Esophagus muscularis mucosa (tissue), 4 donors: ENCODE results near the gene BCAS3. TPM values are rescaled to one million over a fixed set of nuclear protein-coding genes. Genes with fewer than 3 reads are reported as not detected.

Experiments used
- DNase-seq: peaks from one replicate; pipeline ENCODE4 v3.0.0-alpha.2; 2017; ENCODE audit errors: extremely low spot score
- H3K27ac ChIP-seq, 4 donors: fragments of 200-600 bp; sonication (generic); replicated peaks in 1 of 4; 1 replicate in 3 of 4; 2 replicates in 1 of 4; pipeline ENCODE4 v1.5.1; 2016 to 2019; ENCODE audit warnings: mild to moderate bottlenecking in 1 of 4
- H3K27me3 ChIP-seq, 4 donors: fragments of 200-600 bp; sonication (generic); one replicate each; pipeline versions ENCODE4 v1.5.1 to v1.6.0; 2016 to 2019
- H3K36me3 ChIP-seq, 4 donors: fragments of 200-600 bp; sonication (generic); one replicate each; pipeline ENCODE4 v1.5.1; 2016 to 2019
- H3K4me1 ChIP-seq, 4 donors: fragments of 200-600 bp; sonication (generic); one replicate each; pipeline ENCODE4 v1.5.1; 2016 to 2019
- H3K4me3 ChIP-seq, 4 donors: fragments of 200-600 bp; sonication (generic); 1 replicate in 2 of 4; 2 replicates in 2 of 4; pipeline ENCODE4 v1.5.1; 2016 to 2019; ENCODE audit warnings: mild to moderate bottlenecking in 4 of 4, moderate library complexity in 1 of 4
- H3K9me3 ChIP-seq, 4 donors: fragments of 200-600 bp; sonication (generic); 1 replicate in 3 of 4; 2 replicates in 1 of 4; pipeline ENCODE4 v1.5.1; 2016 to 2019
- CTCF ChIP-seq, 3 experiments: fragments of 200-600 bp in 2 of 3; fragments of 450-650 bp in 1 of 3; sonication (generic) in 2 of 3; IDR thresholded peaks; one replicate each; pipeline ENCODE4 v1.5.1; 2017 to 2019; ENCODE audit warnings: antibody characterized with exemption in 3 of 3, mild to moderate bottlenecking in 2 of 3, moderate library complexity in 1 of 3
- EP300 ChIP-seq: sonication (generic); formaldehyde crosslinking; IDR thresholded peaks from one replicate; pipeline ENCODE4 v1.6.1; 2017; ENCODE audit warnings: antibody characterized with exemption
- POLR2A ChIP-seq: fragments of 450-650 bp; IDR thresholded peaks from one replicate; pipeline ENCODE4 v1.6.1; 2017; ENCODE audit warnings: antibody characterized with exemption, moderate library complexity, mild to moderate bottlenecking, low read depth
- POLR2AphosphoS5 ChIP-seq, 2 donors: sonication (generic); formaldehyde crosslinking; IDR thresholded peaks; one replicate each; pipeline ENCODE4 v1.6.1; 2017; ENCODE audit warnings: antibody characterized with exemption in 2 of 2
- WGBS: methylation state at CpG from one replicate; pipeline ENCODE4 v1.1.5; 2018; 5-methylcytosine and 5-hydroxymethylcytosine counted together
- intact Hi-C: fragments of 100-400 bp; cut with DNase I; formaldehyde crosslinking; loops from one replicate; pipeline ENCODE4 v1.15.1; 2023
- total RNA-seq, 4 donors: library from RNA; depleted of rRNA; stranded (reverse); fragments of >200 nt; gene quantifications; one replicate each; pipeline versions ENCODE4 v1.1.0 to v1.2.1, GENCODE V29; 2016

Gene BCAS3
- total RNA-seq, 4 donors from 2014 or later, result 17.4 to 25.7 (median 19.5) TPM

DNA sequence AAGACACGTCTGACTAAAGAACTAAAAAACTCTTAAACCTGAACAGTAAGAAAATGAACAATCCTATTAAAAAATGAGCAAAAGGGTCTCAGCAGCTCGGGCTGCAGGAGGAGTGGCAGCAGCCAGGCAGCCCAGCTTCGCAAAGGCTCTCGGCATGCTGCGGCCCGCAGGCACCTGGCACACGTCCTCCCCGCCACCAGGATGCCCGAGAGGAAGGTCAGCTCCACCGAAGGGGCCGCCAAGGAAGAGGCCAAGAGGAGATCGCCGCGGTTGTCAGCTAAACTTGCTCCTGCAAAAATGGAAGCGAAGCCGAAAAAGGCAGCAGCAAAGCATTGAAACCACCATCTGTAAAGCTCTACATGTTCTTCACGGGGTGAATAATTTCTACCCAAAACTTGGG, 173.5 kb downstream of the BCAS3 start:
- H3K27me3 ChIP-seq, result no peaks in the 10 kb centered on the region
- no peaks in the 10 kb centered on the region for H3K36me3 ChIP-seq
- H3K9me3 ChIP-seq, result no peaks in the 10 kb centered on the region
- no peak overlapping the region for H3K27ac ChIP-seq
- H3K4me1 ChIP-seq, result no peaks in the 10 kb centered on the region
- DNase-seq, result no peak
- 79% methylated on average over 17 of the region's 17 CpGs for whole genome bisulfite sequencing
- intact Hi-C loops, result no loop called here
- TF ChIP-seq POLR2AphosphoS5 (IDR thresholded peaks at IDR 0.05) (no peak), CTCF (IDR thresholded peaks at IDR 0.05) (no peak), POLR2A (no peak), EP300 (no peak)
- H3K4me3 ChIP-seq, result no peak overlapping the region

- no peak for DNase-seq
- Histone ChIP-seq H3K4me1 (peaks cover 0 to 8% (median 0%) of the 10 kb centered on the region in 4 donors), H3K4me3 (no peak overlapping the region), H3K36me3 (no peaks in the 10 kb centered on the region), H3K9me3 (no peaks in the 10 kb centered on the region), H3K27ac (no peak overlapping the region), H3K27me3 (no peaks in the 10 kb centered on the region)
- 77% methylated on average over 6 of the region's 6 CpGs for WGBS
- TF ChIP-seq POLR2AphosphoS5 (IDR thresholded peaks at IDR 0.05), result no peak
- TF ChIP-seq CTCF (IDR thresholded peaks at IDR 0.05), result no peak
- no peak for TF ChIP-seq EP300
- no peak for TF ChIP-seq POLR2A
- intact Hi-C loops, result no loop called here
These were observed 180.0 kb downstream of the BCAS3 start for GRCh38 chr17:60857556-60858080.

- Histone ChIP-seq H3K4me3 (no peak overlapping the region), H3K27me3 (no peaks in the 10 kb centered on the region), H3K9me3 (no peaks in the 10 kb centered on the region), H3K36me3 (no peaks in the 10 kb centered on the region), H3K4me1 (peaks cover 0 to 2% (median 0%) of the 10 kb centered on the region in 4 donors), H3K27ac (no peak overlapping the region)
- no peak for DNase-seq
- intact Hi-C loops, result no loop called here
- TF ChIP-seq POLR2AphosphoS5 (IDR thresholded peaks at IDR 0.05) (no peak), EP300 (no peak), CTCF (IDR thresholded peaks at IDR 0.05) (no peak), POLR2A (no peak)
These were observed 184.8 kb downstream of the BCAS3 start for GRCh38 chr17:60862482-60862881.

DNA sequence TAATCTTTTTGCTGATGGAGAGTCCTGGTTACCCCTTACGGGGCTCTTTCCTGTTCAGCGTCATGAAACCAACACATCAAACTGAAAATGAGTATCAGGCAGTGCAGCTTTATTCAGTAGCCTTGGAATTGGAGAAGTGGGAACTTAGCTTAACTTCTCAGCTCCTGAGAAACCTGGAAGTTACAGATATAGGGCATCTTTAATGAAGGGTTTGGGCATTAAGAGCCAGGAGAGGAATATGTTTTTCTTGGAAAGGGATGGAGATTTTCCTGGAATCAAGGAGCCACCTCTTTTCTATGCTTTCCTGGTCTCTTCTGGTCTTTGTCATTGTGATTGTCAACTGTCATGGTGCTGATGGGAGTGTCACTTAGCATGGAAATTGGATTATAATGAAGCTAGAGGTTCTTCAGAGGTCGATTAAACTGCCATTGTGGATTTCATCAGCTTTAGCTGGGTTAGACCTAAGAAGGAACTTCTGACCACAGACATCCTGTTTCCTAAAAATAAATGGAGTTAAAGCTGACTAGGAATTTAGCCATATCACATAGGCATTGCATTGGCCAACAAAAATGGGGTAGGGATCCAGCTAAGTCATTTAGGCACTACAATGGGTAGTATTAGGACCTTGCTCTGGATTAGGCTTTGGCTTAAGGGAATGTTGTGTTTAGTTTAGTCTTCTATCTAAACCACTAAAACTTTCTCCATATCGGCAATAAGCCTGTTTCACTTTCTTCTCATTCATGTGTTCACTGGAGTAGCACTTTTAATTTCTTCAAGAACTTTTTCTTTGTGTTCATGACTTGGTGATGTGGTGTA, 186.4 kb downstream of the BCAS3 start:
- no peaks in the 10 kb centered on the region for H3K9me3 ChIP-seq
- H3K4me1 ChIP-seq, result no peaks in the 10 kb centered on the region
- WGBS, result 77% methylated on average over 4 of the region's 4 CpGs
- H3K4me3 ChIP-seq, result no peak overlapping the region
- no peaks in the 10 kb centered on the region for H3K36me3 ChIP-seq
- intact Hi-C loops, result no loop called here
- H3K27ac ChIP-seq, result no peak overlapping the region
- DNase-seq, result no peak
- H3K27me3 ChIP-seq, result no peaks in the 10 kb centered on the region
- TF ChIP-seq CTCF (IDR thresholded peaks at IDR 0.05) (no peak), POLR2AphosphoS5 (IDR thresholded peaks at IDR 0.05) (no peak), POLR2A (no peak), EP300 (no peak)

- Histone ChIP-seq H3K9me3 (no peaks in the 10 kb centered on the region), H3K36me3 (no peaks in the 10 kb centered on the region), H3K27me3 (no peaks in the 10 kb centered on the region), H3K4me3 (no peak overlapping the region), H3K4me1 (no peaks in the 10 kb centered on the region), H3K27ac (no peak overlapping the region)
- DNase-seq, result no peak
- intact Hi-C loops, result no loop called here
- WGBS, result 78% methylated on average over 2 of the region's 2 CpGs
- TF ChIP-seq EP300 (no peak), CTCF (IDR thresholded peaks at IDR 0.05) (no peak), POLR2AphosphoS5 (IDR thresholded peaks at IDR 0.05) (no peak), POLR2A (no peak)
These were observed 187.0 kb downstream of the BCAS3 start for GRCh38 chr17:60864708-60865005.
